ENCODE results near the gene IZUMO2.

DNA sequence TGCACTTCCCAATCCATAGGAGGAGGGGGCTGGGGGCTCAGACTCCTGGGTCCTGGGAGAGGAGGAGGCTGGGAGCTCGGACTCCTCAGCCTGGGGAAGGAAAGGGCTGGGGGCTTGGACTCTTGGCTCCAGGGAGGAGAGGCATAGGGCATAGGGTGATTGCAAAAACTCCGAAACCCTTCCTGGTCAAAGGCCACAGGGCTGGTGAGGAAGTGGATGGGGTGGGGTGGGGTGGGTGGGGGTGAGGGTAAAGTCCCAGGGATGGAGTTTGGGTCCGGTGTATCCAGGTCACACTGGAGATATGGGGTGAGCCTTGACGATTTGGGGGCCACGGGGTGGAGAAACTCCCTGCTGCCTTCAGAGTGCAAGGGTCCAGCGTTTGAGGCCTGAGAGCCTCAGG is 43.1 kb upstream of the IZUMO2 start:
- TF ChIP-seq, protein P1, sequence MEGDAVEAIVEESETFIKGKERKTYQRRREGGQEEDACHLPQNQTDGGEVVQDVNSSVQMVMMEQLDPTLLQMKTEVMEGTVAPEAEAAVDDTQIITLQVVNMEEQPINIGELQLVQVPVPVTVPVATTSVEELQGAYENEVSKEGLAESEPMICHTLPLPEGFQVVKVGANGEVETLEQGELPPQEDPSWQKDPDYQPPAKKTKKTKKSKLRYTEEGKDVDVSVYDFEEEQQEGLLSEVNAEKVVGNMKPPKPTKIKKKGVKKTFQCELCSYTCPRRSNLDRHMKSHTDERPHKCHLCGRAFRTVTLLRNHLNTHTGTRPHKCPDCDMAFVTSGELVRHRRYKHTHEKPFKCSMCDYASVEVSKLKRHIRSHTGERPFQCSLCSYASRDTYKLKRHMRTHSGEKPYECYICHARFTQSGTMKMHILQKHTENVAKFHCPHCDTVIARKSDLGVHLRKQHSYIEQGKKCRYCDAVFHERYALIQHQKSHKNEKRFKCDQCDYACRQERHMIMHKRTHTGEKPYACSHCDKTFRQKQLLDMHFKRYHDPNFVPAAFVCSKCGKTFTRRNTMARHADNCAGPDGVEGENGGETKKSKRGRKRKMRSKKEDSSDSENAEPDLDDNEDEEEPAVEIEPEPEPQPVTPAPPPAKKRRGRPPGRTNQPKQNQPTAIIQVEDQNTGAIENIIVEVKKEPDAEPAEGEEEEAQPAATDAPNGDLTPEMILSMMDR (IDR thresholded peaks at IDR 0.05), result no peak
- no peak for TF ChIP-seq POLR2A (IDR thresholded peaks at IDR 0.05)
